Fibroblast of lung (primary cell): ENCODE results near the gene LPIN3. TPM values are rescaled to one million over a fixed set of nuclear protein-coding genes. Genes with fewer than 3 reads are reported as not detected.
A peak's percentile ranks its signal among the peaks of the same experiment; 100 is the strongest.

Experiments
- DNase-seq, 2 donors: peaks; one replicate each; pipeline versions ENCODE4 v3.0.0 to v3.0.0-alpha.2; 2010; ENCODE audit warnings: low read depth in 2 of 2
- H2AFZ ChIP-seq: 2 replicates; pipeline ENCODE4 v1.5.1; 2012; ENCODE audit warnings: low read length, control low read depth, inconsistent platforms
- H3K27ac ChIP-seq: 2 replicates; pipeline ENCODE4 v1.5.1; 2011; ENCODE audit warnings: low read length, control low read depth; ENCODE audit not compliant: insufficient read depth
- H3K27me3 ChIP-seq: 2 replicates; pipeline ENCODE4 v1.5.1; 2011; ENCODE audit warnings: mild to moderate bottlenecking, low read length; ENCODE audit not compliant: control insufficient read depth, insufficient read depth
- H3K36me3 ChIP-seq: 2 replicates; pipeline ENCODE4 v1.5.1; 2011; ENCODE audit warnings: low read length; ENCODE audit not compliant: control insufficient read depth, insufficient read depth
- H3K4me1 ChIP-seq: 2 replicates; pipeline ENCODE4 v1.5.1; 2011; ENCODE audit warnings: low read length; ENCODE audit not compliant: control insufficient read depth, insufficient read depth; ENCODE audit errors: extremely low read depth
- H3K4me2 ChIP-seq: 2 replicates; pipeline ENCODE4 v1.5.1; 2011; ENCODE audit warnings: low read length, control low read depth; ENCODE audit not compliant: insufficient read depth; ENCODE audit errors: extremely low read depth
- H3K4me3 ChIP-seq, 4 experiments: fragments of 200-600 bp in 1 of 4; sonication (generic) in 1 of 4; replicated peaks in 1 of 4; 2 replicates each; pipeline ENCODE4 v1.5.1; 2011 to 2016; ENCODE audit warnings: low read length in 4 of 4, low read depth in 3 of 4, mild to moderate bottlenecking in 3 of 4, control low read depth in 2 of 4, inconsistent platforms in 1 of 4, mixed read lengths in 1 of 4; ENCODE audit not compliant: insufficient read depth in 1 of 4; ENCODE audit errors: control extremely low read depth in 1 of 4
- H3K79me2 ChIP-seq: 2 replicates; pipeline ENCODE4 v1.5.1; 2012; ENCODE audit warnings: mild to moderate bottlenecking, low read length, inconsistent platforms; ENCODE audit not compliant: control insufficient read depth, insufficient read depth
- H3K9ac ChIP-seq: 2 replicates; pipeline ENCODE4 v1.5.1; 2011; ENCODE audit warnings: mild to moderate bottlenecking, low read length, control low read depth; ENCODE audit not compliant: insufficient read depth
- H3K9me3 ChIP-seq: 2 replicates; pipeline ENCODE4 v1.5.1; 2012; ENCODE audit warnings: low read depth, low read length; ENCODE audit not compliant: control insufficient read depth, insufficient read depth
- H4K20me1 ChIP-seq: 2 replicates; pipeline ENCODE4 v1.5.1; 2011; ENCODE audit warnings: low read length; ENCODE audit not compliant: control insufficient read depth, insufficient read depth; ENCODE audit errors: extremely low read depth
- CTCF ChIP-seq, 2 donors: IDR thresholded peaks in 1 of 2; conservative IDR thresholded peaks in 1 of 2; 1 replicate in 1 of 2; 2 replicates in 1 of 2; pipeline ENCODE4 v1.5.1; 2011 to 2012; ENCODE audit warnings: low read length in 2 of 2, control low read depth in 1 of 2, inconsistent platforms in 1 of 2, low read depth in 1 of 2, mild to moderate bottlenecking in 1 of 2
- EZH2 ChIP-seq: IDR thresholded peaks from 2 replicates; pipeline ENCODE4 v1.5.1; 2012; ENCODE audit warnings: low read length, control low read depth, mild to moderate bottlenecking; ENCODE audit errors: missing control alignments
- polyA plus RNA-seq, 2 donors: library from polyadenylated mRNA; depleted of rRNA in 1 of 2; stranded (reverse) in 1 of 2; unstranded in 1 of 2; fragments of >200 nt; gene quantifications; 2 replicates each; pipeline ENCODE4 v1.2.1, GENCODE V29; 2011 to 2012; ENCODE audit warnings: missing spikeins in 1 of 2
- total RNA-seq: library from RNA; depleted of rRNA; stranded (reverse); fragments of >200 nt; gene quantifications from 2 replicates; pipeline ENCODE4 v1.2.1, GENCODE V29; 2014

LPIN3 gene
- total and polyA plus RNA-seq, 2 donors (not counting 1 experiment from before 2014, with no cell fraction given), result 4.7 to 5.1 TPM

DNA sequence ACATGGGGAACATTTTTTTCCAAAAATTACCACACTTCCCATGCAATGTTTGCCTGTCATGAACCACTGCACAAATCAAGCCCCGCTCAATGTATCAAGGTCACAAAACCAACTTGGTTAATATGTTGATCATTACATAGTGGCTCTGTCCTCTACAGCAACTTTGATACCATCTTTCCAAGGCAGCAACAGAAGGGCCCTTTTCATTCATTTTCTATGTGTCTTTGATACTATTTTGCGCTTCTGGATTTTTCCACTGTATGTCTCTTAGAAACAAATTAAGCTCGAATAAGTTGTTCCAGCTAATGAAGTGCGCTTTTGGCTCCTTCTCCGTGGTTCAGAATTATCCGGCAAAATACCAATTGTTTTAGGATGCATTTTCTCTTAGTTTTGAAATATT lies 24.6 kb upstream of the LPIN3 start:
- peak overlapping the region; percentile 33 for H3K9ac ChIP-seq
- H3K9me3 ChIP-seq, result no peaks in the 10 kb centered on the region
- H3K36me3 ChIP-seq, result peaks cover 3% of the 10 kb centered on the region
- H3K79me2 ChIP-seq, result peaks cover 50% of the 10 kb centered on the region
- peak overlapping the region; percentile 67 to 89 (median 80) for H3K4me3 ChIP-seq
- H3K27me3 ChIP-seq, result no peaks in the 10 kb centered on the region
- peak overlapping the region; percentile 98 for H3K27ac ChIP-seq
- H3K4me2 ChIP-seq, result peak overlapping the region; percentile 70
- DNase-seq, result peak in 1 of 2 donors; percentile 39
- H2AFZ ChIP-seq, result no peak overlapping the region
- peaks cover 2% of the 10 kb centered on the region for H3K4me1 ChIP-seq
- no peaks in the 10 kb centered on the region for H4K20me1 ChIP-seq
- TF ChIP-seq EZH2 (no peak), CTCF (conservative IDR thresholded peaks at IDR 0.05 in 1 of 2, IDR thresholded peaks at IDR 0.05 in 1 of 2; ENCODE audit: low read depth in 1 of 2, low read length in 2 of 2) (no peak)

GRCh38 chr20:41316602-41317545 lies 23.7 kb upstream of the LPIN3 start:
- H3K27me3 ChIP-seq, result no peaks in the 10 kb centered on the region
- peak overlapping the region; percentile 67 to 89 (median 80) for H3K4me3 ChIP-seq
- TF ChIP-seq EZH2 (no peak), CTCF (conservative IDR thresholded peaks at IDR 0.05 in 1 of 2, IDR thresholded peaks at IDR 0.05 in 1 of 2; ENCODE audit: low read depth in 1 of 2, low read length in 2 of 2) (no peak)
- peak; percentile 86 to 95 for DNase-seq
- peak overlapping the region; percentile 89 for H3K9ac ChIP-seq
- peaks cover 2% of the 10 kb centered on the region for H3K4me1 ChIP-seq
- H3K27ac ChIP-seq, result peak overlapping the region; percentile 98
- peaks cover 1% of the 10 kb centered on the region for H3K36me3 ChIP-seq
- H3K79me2 ChIP-seq, result peaks cover 42% of the 10 kb centered on the region
- no peaks in the 10 kb centered on the region for H3K9me3 ChIP-seq
- no peaks in the 10 kb centered on the region for H4K20me1 ChIP-seq
- peak overlapping the region; percentile 70 for H3K4me2 ChIP-seq
- peak overlapping the region; percentile 37 for H2AFZ ChIP-seq

DNA sequence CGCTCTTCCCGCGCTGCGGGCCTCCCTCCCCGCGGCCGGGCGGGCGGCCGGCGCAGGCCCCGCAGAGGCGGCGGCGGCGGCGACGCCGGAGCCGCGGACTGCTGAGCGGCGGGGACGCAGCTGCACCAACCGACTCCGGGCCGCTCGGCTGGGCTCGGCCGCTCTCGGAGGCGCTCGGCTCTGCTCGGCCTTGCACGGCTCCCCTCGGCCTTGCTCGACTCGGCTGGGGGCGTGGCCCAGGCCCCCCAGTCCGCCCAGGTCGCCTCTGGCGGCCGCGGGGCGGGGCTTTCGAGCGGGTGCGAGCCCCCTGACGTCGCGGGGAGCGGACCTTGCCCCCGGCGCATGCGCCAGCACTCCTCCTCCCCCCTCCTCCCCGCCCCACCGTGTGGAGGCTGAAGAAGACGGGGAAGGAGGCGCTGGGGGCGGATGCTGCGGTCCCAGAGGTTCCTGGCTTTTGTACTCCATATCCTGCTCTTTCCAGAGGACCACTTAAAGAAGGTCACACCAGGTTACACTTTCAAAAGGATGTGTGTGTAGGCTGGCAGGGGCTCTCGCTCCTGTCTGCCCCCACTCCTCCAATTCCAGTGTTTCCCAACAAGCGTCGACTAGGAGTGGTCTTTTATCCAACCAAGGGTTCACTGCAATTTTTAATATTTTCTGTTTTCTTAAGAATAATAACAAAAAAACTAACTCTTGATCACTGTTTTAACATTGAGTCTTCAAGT lies 22.9 kb upstream of the LPIN3 start, which contains the start of gene ZHX3:
Gene ZHX3 (minus strand): TSS at position 186 of the 725 bp plus-strand sequence. CDS start 112,815 bp downstream, outside the sequence.
- peak within 1 kb of the TSS; percentile 99 for H3K4me2 ChIP-seq
- peak within 1 kb of the TSS; percentile 67 to 89 (median 80) for H3K4me3 ChIP-seq
- peak; percentile 93 to 95 for DNase-seq
- H3K4me1 ChIP-seq, result peaks cover 2% of the 10 kb centered on the region
- no peaks in the 10 kb centered on the region for H3K27me3 ChIP-seq
- peaks cover 33% of the 10 kb centered on the region for H3K79me2 ChIP-seq
- no peak for TF ChIP-seq EZH2
- TF ChIP-seq CTCF (conservative IDR thresholded peaks at IDR 0.05 in 1 of 2, IDR thresholded peaks at IDR 0.05 in 1 of 2; ENCODE audit: low read depth in 1 of 2, low read length in 2 of 2), result no peak
- no peaks in the 10 kb centered on the region for H4K20me1 ChIP-seq
- no peaks in the 10 kb centered on the region for H3K36me3 ChIP-seq
- peak within 1 kb of the TSS; percentile 89 for H3K9ac ChIP-seq
- H3K27ac ChIP-seq, result peak within 1 kb of the TSS; percentile 98
- H2AFZ ChIP-seq, result peak within 1 kb of the TSS; percentile 81
- H3K9me3 ChIP-seq, result no peaks in the 10 kb centered on the region
